NCI-H748 treated with DMSO at 0.1 percent for 48 hours (cell line): ENCODE results near the gene GNS.

Source experiments
- DNase-seq: peaks from one replicate; lab custom pipeline; 2025; lab: John Stamatoyannopoulos, UW

The GNS gene

GRCh38 chr12:64674367-64674922 lies 84.8 kb downstream of the GNS start:
- no peak for DNase-seq

DNA sequence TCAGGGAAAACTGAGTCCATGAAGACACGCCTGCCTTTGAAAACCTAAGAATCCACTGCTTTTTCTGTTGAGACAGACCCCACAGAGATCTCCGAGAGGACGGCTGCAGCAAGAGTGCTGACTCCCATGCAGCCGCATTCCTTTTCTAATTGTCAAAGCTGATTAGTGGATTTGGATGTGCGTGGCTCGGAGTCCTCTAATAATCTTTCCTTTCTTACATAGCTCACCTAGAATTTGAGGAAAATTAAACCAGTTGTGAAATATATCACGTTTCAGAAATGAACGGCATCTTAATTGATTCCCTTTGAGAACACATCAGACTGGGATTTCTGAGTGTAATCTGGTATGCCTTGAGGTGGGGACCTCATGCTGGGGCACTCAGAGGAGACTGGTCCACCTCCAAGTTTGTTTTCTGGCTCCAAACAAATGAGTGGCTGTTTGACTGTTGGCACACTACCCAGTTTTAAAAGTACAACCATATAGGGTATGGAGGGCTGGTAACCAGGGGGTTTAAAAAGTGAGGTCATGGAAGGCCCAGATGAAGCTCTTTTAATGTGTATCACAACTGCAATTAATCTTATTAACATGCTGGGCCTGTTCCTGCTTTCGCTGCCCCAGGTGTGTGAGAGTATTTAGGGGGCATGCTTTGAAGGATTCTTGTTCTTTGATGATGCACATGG lies 85.6 kb downstream of the GNS start:
- DNase-seq: peak; percentile 71

DNA sequence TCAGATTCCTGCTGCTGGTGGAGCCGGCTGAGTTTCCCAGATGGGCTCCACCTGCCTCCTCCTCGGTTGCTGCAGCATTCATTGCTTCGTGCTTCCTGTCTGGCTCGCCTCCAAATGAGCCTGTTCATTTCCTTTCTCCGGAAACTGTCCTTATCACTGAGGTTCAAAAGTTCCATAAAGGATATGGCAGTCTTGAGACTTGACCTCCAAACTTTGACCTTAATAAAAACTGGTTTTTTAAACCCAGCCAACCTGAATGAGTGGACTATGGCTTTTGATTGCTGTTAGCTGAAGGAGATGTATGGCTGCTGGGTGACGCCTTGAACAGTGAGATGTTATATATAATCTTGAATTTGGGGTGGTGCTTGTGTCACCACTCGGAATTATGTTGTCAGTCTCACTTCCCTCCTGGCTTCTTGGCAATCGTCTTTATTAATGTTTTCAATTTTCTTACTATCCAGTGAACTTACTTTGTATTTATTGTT lies 86.2 kb downstream of the GNS start:
- peak; percentile 64 for DNase-seq

- DNase-seq: no peak
Measured at GRCh38 chr12:64671681-64672080, 87.5 kb downstream of the GNS start.

DNA sequence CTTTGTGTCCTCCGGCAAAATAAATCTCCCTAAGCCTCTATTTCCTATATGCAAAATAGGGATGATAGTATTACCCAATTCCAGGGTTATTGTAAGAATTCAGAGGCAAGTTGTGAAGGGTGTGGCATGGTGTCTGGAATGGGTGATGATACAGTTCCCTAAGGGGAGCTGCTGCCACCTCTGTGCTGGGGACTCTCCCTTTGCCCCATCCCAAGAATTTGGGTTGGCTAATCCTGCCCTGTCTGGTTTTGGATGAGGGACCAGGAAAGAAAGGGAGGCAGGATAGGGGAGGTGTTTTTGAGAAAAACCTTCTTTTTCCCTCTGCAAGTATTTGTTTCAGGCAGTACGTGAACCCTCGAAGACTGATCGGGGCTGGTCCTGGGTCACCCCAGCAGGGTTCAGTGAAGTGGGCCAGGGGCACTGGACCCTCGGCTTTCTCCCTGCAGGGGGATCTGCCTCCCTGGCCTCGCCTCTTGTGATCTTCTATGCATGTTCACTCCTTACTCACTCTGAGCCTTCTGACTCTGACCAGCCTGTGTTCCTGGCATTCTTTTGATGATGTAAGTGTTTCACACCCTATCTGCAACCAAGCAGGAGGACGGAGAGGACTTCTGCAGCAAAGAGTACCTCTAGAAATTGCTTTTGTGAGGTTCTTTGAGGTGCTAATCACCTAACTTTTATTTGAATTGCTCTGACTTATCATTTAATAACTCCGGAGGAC lies 88.1 kb downstream of the GNS start:
- no peak for DNase-seq

- DNase-seq: no peak
Measured at GRCh38 chr12:64670019-64670418, 89.2 kb downstream of the GNS start.

DNA sequence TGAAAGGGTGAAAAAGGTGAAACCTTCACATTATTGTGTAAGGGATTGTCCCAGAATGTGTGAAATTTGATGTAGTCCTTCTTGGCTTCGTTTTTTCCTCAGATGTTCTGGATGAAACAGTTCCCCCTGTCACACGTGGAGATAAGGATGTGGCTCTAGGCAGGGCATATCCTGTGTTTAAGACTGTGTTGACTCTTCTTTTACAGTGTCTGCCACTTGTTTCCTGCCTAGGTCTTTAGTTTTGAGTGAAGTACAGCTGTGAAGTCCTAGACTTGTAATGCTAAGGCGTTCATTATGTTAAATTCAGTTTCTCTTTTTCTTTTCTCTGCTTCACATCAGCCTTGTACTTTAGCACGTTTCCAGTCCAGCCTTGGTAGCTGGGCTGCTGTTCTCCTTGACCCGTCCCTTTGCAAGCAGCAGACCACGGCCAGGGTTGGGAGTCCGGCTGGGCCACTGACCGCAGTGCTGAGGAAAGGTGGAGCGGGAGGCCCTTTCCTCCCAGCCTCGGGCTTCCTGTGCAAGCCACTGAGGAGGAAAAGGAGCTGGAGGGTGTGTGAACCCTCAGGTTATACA lies 89.8 kb downstream of the GNS start:
- no peak for DNase-seq

GRCh38 chr12:64667793-64668192 lies 91.4 kb downstream of the GNS start:
- no peak for DNase-seq

GRCh38 chr12:64666054-64666914 lies 92.9 kb downstream of the GNS start:
- DNase-seq: no peak

DNA sequence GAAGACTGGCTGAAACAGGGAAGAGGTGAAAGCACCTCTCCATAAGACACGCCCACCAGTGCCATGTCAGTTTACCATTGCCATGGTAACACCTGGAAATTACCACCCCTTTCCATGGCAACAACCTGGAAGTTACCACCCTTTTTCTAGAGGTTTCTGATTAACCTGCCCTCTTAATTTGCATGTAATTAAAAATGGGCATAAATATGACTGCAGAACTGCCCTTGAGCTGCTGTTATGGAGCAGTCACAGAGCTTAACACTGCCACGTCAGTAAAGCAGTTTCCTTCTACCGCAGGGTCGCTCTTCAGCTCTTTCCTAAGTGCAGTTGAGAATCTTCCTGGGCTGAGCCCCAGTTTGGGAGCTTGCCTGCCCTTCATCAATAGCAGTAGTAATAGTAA lies 93.7 kb downstream of the GNS start:
- no peak for DNase-seq
